CD4-positive, alpha-beta T cell treated with Interleukin-6 at 100 ng/mL for 8 hours (primary cell): ENCODE results near the gene FAM72B.
"Not testable (repeated sequence)": the region's sequence is repeated elsewhere in the genome, so short reads cannot be mapped to it uniquely, and the experiment has no call there.

Experiments
- DNase-seq: peaks from one replicate; pipeline ENCODE4 v3.0.0-alpha.2; 2020; ENCODE audit warnings: mixed read lengths, low spot score

FAM72B gene

DNA sequence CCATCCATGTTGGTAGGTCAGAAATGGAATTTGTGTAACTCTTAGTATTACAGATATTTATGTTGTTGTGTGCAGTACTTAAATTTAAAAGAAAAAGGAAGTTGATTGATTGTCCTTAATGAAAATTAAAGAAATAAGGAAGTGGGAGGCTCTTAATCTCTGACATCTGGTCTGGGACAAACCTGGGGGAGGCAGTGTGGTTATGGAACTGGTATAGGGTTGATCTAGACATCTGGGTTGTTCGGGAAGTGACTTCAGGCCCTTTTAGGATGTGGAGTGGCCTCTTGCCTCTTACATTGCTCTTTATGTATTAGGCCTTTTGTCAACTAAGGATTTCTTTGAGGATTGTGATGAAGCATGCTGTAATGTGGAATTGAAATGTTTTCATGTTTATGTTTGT, 16.1 kb upstream of the FAM72B start:
- not testable (repeated sequence) for DNase-seq

DNA sequence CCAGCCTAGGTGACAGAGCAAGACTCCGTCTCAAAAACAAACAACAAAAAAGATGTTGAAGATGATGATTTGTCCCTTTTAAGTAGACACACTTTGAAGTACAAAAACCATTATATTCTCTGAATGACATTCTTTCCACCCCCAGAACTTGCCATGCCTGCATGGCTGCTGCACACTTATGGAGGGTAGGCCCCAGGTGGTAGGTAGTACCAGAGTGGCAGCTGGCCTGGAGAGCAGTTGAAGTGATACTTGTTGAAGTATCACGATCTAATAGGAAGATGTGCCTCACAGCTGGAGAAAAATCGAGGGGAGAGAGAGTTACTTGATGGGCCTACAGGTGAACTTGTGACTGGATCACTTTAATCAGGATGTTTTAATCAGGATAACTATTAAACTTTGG, 15.6 kb upstream of the FAM72B start:
- not testable (repeated sequence) for DNase-seq

DNA sequence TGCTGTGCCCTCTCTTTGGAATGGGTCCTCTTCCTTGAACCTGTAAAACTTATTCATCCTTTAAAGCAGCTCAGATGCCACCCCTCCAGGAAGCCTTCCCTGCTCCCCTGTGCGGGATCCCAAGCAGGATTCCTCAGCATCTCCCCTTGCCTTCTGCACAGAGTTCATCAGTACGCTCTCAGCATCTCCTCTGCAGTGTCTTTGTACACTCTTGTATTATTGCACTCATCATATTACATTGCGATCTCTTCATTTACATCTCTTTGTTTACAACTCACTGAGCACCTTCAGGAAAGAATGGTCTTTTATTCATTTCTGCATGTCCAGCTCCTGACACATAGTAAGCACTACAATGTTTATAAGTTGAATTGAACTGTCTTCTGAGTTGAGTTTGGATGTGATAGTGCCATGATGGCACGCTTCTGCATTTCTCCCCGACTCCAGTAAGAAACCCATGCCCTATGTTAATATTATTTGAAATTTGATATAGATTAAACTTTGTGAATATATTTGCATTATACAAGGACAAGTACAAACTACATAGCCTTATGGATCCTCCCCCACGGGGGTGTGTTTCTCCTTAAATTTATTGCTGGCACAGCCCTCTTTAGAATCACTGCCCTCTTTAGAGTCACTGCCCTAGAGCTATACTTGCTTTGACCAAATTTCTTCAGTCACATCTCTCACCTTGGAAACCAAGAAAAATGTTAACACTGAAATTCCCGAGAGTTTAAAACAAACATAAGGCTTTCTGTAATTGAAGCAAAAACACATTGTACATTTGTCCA, 13.1 kb upstream of the FAM72B start:
- DNase-seq, result not testable (repeated sequence)

DNA sequence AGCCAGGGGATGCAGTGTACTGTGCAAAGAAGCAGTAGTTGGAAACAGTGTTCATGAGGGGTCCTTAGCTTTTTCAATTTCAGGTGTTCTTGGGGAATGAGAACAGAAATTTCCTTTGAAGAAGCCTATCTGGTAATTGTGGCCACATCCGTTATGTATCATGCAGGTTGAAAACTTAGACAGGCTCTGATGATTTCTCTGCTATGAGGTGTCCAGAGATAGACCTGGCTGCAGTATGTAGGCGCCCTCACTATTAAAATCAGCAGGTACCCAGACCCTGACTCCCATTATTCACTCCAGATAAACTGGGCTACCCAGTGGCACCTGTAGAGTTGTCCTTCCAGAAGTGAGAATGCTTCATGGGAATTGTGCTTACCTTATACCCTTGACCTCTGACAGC, 8.4 kb upstream of the FAM72B start:
- not testable (repeated sequence) for DNase-seq

DNA sequence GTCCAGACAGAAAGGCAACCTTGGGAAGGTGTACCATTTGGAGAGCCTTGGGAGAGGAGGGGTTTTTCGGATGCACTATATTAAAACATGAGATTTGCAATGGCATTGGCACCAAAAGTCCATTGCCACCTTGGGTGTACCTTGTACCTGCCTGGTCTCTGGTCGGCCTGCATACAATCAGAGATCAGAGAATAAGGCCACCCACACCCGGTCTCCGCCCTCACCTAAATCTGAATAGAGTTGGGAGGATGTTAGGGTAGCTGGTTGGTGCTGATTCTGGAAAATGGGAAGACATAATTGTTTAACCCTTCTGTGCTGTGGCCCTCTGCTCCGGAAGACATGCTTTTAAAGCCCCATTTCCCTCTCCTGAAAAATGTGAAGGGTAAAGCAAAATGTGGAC, 3.8 kb upstream of the FAM72B start:
- DNase-seq, result not testable (repeated sequence)

DNA sequence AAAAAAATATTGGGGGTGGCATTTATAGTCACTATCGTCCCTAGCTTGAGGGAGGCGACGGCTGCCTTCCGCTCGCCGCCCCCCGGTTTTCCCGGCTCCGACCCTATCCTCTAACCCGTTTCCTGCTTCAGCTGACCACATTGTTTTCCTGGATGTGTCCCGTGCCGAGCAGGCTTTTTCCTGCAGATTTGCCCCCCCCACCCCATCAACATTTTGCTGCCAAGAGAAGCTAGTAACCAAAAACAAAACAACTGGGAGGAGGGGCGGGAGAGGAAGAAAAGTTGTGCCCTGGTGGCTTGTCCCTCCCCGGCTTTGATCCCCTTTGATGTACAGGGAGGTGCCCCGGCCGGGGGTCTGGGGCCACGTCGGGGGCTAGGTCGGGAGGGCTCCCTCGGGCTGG, 2.1 kb upstream of the FAM72B start:
- DNase-seq, result not testable (repeated sequence)

DNA sequence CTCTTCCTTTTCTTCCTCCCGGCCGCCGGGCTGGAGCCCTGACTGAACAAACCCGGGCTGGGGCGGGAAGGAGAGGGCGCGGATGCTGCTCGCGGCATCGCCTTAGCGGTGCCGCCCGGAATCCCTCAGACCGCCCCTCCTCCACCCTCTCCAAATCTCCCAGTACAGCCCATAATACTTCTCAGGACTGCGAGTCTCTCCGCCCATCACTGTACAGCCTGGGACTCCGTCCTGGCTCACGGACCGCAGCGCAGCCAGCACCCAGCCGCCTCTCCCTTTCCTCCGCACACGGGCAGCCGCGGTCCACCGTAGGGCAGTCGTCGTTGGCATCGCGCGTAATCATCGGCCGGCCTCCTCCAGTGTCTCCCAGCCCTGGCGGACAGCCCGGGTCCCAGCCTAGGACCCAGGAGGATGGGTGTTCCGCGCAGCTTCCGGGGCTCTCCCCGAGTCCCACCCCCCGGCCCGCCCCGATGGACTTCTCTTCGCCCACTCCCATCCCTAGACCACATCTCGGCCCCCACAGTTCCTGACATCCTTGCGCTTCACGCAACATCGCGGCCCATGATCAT, 1.1 kb upstream of the FAM72B start:
- DNase-seq, result not testable (repeated sequence)

DNA sequence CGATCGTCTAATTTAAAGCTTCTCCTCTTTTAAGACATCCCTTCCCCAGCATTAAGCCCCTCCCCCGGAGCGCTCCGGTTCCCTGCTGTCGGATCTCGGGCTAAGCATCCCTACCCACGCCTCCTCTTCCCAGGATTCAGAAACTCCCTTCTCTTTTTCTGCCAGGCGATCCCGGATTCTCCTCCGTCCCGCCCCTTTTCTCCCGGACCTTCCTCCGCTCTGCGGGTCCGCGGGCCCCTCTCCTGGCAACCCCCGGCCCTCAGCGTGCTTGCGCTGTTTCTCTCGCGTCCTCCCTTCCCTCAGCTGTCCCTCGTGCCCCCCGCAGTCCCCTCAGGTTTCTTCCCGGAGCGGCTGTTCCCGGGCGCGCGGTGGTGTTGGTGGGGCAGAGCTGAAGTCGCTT, 273 bp downstream of the FAM72B start:
- DNase-seq, result not testable (repeated sequence)

DNA sequence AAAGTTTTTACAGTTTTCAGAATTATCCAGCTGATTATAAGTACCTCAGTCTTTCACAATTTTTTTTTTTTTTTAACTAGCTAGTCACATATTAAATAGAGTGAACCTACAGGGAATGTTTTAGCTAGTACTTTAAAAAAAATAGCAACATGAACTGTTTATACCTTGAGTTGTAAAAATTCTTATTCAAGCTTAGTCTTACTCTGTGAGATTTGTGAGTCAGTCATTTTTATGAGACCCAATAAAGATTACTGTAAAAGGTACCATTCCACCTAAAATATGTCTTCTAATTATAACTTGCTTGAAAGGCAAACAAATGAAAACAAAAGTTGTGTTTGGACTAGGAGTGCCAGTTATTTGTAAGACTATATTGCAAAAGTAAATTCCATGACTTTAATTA, 5.9 kb downstream of the FAM72B start:
- not testable (repeated sequence) for DNase-seq

DNA sequence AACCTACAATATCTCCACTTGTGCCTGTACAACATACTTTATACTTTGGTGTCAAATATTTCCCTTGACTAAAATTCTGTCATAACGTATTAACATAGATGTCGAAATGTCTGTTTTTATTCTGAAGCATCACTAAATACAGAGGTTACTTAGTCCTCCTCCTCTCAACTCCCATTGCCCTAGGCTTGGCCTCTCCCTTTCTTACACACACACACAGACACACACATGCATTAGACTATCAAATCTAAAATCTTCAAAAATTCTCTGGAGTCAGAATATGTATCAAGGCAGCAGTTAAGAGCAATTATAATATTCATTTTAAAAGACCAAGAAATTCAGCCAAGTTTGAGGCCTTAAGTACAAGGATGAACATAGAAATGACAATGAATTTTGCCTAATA, 7.5 kb downstream of the FAM72B start:
- not testable (repeated sequence) for DNase-seq

DNA sequence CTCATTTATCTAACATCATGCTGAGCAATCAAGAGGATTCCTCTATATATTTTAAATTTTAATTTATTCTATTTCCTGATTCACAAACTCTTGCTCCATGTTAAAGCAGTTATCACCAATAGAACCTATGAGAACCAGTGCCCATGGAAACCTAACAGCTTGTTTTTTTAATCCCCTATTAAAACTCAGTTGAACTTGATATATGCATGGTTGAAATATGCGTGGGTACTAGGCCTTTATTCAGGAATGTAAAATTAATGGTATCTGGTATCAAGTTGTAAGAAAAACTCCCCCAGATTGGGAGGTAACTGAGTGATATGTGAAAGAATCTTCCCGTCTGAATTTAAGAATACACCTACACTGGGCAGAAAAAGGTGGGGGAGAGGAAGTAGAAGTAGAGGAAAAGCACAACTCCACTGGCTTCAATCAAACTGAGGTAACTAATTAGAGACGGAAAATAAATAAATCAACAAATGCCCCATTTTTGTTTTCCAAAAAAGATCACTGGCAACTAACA, 15.9 kb downstream of the FAM72B start:
- DNase-seq, result not testable (repeated sequence)

DNA sequence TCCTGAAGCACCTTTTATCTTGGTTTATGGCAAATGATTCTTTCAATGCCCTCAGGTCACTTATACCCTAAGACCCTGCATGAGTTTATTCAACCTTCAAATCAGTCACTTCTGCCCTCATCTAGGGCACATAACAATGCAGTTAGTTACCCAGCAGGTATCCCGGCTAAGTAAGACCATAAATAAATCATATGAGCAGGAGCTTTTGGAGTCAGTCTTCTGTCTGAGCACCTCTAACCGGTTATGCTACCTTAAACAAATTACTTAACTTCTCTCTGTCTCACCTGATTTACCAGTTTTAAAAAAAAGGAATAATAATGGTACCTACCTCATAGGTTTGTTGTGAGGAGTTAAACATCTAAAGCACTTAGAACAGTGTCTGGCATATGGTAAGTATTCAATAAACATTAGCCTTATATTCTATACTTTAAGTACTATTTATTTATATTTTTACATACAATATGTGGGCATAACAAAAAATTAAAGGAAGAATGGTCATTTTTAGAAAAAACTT, 16.9 kb downstream of the FAM72B start:
- not testable (repeated sequence) for DNase-seq

DNA sequence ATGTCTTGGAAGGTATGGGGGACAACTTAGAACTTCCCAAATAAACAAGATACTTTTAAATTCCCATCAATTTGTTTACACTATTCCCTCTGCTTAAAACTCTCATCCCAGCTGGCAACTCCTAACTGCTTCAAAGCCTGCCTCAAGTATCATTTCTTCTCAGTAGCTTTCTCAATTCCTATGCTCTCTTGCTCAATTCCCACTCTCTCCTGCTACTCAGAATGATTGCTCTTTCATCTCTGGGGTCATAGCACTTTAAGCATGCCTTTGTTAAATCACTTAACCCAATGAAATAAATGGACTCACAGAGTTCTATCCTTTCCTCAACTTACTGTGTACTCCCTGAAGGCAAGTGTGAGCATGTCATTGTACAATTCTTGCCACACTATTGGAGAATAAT, 18.8 kb downstream of the FAM72B start:
- not testable (repeated sequence) for DNase-seq

DNA sequence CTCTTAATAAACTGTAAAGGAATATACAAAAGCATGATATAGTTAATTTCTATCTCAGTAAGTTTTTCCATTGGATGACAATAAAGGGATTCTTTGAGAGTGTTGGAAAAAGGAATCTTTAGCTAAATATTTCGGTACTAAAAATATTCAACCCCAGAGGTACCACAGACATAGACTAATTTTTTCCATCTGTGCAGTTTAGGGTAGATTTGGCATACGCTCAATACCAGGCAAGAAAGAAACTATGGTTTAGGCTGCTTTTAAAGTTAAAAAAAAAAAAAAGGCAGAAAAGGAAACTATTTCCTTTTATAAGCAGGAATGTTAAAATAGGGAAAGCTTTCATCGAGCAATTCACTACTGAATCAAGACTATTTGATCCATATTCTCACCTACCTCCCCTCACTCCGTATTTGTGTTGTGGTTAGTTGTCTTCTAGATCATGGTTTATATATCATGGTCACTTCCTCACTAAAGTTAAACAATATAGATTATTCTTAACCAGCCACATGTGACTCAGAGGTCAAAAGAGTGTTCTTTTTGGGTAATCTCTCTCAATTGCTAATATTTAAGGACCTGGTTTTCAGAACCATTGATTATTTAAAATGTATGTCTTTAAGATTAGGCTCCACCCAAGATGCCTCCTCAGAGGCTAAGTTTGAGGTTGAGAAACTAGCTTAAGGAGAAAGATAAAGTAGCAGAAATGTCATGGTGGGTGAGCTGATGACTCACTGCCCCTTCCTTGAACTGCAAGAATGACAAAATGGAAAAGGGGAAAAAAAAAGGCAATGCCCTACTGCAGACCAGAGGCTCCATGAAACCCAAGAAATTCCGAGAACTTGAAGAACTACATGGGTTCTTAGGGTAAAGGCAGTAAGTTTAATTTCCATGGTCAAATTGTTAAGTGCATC, 20.0 kb downstream of the FAM72B start:
- DNase-seq, result not testable (repeated sequence)

DNA sequence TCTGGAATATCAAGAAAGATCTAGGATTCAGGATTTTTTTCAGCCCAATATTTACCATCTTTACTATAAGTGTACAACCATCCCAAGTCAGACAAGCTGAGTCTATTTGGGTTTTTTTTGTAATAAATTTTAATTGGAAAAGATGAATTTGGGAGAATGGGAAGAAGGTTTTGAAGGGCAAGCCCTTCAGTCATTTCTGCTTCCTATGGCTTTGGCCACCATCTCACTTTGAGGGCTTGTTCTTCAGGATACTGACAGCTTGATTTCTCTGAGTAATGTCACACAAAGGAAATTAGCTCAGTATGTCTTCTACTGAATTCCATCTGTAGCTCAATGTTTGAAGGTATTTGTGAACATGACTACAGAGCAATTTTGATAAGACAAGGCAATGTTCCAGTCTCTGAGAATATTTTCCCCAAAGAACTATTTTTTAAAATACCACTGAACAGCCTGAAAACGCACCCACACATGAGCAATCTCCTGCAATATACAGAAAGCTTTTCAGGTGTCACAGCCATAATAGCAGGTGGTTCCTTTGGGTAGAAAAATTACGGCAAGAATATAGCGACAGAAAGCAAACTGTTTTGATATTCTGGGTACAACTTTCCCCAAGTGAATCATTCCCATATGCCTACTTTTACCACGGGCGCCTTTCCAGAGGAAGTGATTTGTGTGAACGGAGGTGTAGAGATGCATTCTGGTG, 22.8 kb downstream of the FAM72B start:
- not testable (repeated sequence) for DNase-seq

DNA sequence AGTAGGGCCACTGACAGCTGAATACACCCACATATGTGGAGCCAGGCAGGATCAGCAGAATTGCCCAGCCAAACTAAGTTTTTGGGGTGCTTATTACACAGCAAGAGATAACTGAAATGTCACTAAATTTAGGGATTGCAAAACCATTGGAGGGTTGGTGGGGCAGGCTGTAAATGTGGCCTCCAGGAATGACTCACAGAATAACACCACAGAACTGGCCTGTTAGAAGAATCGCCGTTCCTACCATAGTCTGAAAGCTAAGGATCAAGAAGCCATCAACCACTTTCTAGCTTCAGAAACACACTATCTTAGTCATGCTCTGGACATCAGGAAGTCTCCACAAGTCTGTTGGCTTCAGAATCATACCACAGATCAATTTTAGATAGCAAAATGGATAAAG, 24.0 kb downstream of the FAM72B start:
- DNase-seq, result not testable (repeated sequence)

DNA sequence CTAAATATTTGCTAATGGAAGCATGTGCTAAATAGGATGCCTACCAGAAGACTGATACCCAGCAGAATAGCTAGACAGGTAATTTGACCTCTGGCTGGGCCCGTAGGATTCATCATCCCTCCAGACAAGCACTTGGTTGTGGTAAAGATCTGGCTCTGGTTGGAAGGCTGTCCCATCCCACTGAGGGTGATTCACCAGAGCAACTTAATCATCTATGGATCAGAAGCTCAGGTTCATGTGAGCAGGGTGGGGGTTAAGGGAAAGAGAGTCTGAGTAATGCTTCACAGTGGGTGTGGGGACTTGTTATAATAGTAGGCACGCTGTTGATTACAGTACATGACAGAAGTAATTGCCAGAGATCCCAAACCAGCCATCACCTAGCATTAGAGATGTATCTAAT, 26.5 kb downstream of the FAM72B start:
- DNase-seq, result not testable (repeated sequence)

DNA sequence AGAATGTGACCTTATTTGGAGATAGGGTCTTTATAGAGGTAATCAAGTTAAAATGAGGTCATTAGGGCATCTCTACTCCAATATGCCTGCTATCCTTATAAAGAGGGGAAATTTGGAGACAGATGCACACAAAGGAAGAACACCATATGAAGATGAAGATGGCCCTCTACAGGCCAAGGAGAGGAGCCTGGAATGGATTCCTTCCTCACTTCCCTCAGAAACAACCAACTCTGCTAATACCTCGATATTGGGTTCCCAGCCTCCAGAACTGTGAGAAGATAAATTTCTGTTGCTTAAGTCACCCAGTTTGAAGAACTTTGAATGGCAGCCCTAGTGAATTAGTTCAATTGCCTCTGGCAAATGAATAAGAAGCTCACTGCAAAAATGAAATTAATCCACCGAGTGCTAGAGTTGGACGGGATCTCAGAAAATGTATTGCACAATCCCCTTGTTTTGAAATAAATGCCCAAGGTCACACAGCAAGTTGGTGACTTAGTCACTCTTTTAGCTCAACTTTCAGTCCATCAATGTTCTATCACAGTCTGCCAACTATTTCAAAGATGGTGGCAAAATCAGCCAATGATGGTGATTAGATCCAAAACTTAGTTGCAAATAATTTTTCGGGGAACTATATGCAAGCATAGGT, 27.1 kb downstream of the FAM72B start:
- DNase-seq, result not testable (repeated sequence)

DNA sequence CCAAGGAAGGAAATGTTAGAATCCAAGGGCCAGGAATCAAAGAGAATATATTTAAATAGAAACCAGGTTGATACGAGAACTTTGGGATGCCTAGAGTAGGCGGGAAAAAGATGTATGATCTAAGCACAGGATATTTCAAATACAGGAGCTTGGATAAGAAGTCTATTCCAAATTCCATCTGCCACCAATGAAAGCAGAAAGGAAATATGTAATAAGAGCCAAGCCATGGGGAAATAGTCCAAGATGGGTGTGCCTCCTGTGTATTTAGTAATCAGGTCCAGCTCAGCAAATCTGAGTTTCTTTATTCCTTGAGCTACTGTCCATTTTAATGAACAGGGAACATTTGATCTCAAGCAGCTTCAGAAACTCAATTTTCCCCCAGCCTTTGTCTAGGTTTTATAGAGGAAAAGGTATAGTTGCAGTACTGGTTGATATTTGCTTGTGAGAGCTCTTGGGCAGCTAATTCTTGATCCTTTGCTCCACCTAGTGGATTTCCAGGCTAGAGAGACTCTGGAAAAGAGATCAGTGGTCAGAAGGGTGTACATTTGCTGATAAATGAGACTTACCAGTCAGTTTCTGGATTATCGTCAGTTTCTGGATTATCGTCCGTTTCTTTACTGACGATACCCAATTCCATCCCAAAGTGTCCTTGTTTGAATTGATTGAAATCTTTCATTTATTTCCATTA, 28.3 kb downstream of the FAM72B start:
- DNase-seq, result not testable (repeated sequence)

DNA sequence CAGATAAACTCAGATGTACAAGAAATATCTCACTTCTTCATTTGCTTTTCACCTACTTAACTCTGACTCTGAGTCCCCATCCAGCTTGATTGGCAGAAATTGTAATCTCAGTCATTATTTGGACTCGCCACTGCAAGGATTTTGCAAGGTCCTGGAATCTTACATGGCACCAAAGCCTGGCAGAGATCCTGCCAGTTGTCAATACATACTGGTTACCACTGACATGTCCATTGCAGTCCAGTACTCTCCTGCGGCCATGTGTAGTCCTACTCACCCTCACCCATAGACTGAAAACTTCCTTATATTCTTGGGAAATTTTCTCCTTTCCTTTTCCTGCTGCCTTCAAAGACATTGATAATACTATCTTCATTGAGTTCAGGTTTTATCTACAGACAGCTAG, 29.3 kb downstream of the FAM72B start:
- not testable (repeated sequence) for DNase-seq
